ENCODE data around the gene PPP1R3C.

PPP1R3C gene

GRCh38 chr10:91590142-91590903 is 42.5 kb downstream of the PPP1R3C start:
- peak overlapping the region; percentile 43 to 74 for H3K27ac ChIP-seq (ENCODE audit: low read depth in 2 of 2, low read length in 2 of 2)
- H3K4me1 ChIP-seq (ENCODE audit: control insufficient read depth in 2 of 2, insufficient read depth in 2 of 2, low read length in 2 of 2): peaks cover 8 to 25% of the 10 kb centered on the region in 2 donors
- no peak overlapping the region for H3K9ac ChIP-seq (ENCODE audit: low read depth in 1 of 2, low read length in 2 of 2)

DNA sequence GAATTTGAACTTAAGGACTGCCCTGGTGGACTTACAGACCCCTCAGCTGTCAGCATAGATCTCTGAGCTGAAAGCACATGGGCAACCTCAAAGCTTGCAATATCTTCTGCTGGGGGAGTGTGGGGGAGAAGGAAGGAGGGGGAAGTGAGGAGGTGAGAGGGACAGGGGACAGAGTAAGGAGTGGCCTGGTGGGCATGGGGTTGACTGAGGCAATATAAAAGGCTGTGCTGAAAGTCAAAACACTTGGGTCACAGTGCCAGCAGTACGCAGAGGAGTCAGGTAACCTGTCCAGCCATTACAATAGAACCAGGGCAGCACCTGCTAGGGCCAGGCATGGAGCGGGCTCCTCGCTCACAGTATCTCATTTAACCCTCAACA is 43.2 kb downstream of the PPP1R3C start:
- Histone ChIP-seq H3K4me1 (ENCODE audit: control insufficient read depth in 2 of 2, insufficient read depth in 2 of 2, low read length in 2 of 2) (peaks cover 8 to 25% of the 10 kb centered on the region in 2 donors), H3K27me3 (ENCODE audit: control insufficient read depth in 2 of 2, insufficient read depth in 2 of 2, low read length in 2 of 2) (peaks cover 5% of the 10 kb centered on the region in 2 donors), H3K27ac (ENCODE audit: low read depth in 2 of 2, low read length in 2 of 2) (peak overlapping the region; percentile 28 to 74), H3K4me3 (ENCODE audit: low read length in 2 of 2) (no peak overlapping the region), H3K9ac (ENCODE audit: low read depth in 1 of 2, low read length in 2 of 2) (no peak overlapping the region), H3K36me3 (ENCODE audit: control insufficient read depth in 2 of 2, insufficient read depth in 2 of 2, low read length in 2 of 2) (no peaks in the 10 kb centered on the region), H3K9me3 (ENCODE audit: control insufficient read depth in 2 of 2, low read length in 2 of 2) (no peaks in the 10 kb centered on the region)

More at GRCh38 chr10:91590142-91590903, 42.5 kb downstream of the PPP1R3C start:
- Histone ChIP-seq H3K4me3 (ENCODE audit: low read length in 2 of 2) (no peak overlapping the region), H3K27me3 (ENCODE audit: control insufficient read depth in 2 of 2, insufficient read depth in 2 of 2, low read length in 2 of 2) (peaks cover 5% of the 10 kb centered on the region in 2 donors), H3K36me3 (ENCODE audit: control insufficient read depth in 2 of 2, insufficient read depth in 2 of 2, low read length in 2 of 2) (no peaks in the 10 kb centered on the region), H3K9me3 (ENCODE audit: control insufficient read depth in 2 of 2, low read length in 2 of 2) (no peaks in the 10 kb centered on the region)

DNA sequence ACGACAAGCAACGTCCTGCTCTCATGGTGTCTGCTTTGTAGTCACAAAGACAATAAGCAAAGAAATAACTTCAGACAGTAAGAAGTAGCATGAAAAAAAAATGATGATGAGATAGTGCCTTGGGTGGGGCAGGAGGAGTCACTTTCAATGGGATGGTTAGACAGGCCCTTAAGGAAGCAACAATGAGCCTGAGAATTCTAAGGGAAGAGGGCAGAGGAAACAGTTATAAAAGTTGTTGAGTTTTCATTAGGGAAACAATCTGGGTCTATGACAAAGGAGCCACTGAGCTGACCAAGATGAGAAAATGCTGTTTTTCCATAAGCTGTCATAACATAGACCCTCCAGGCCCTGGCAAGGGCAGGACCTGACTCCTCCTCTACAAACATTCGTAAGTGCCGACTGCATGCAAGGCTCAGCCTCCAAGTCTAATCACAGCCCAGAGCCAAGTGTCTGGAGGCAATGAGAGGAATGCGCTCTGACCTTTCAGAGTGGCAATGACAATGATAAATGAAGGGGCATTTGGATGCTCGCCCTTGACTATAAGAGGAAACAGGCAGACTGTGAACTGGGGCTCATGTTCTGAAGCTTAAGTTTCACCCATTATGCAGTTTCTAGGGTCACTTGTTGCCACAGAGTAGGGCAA is 43.7 kb downstream of the PPP1R3C start:
- Histone ChIP-seq H3K4me1 (ENCODE audit: control insufficient read depth in 2 of 2, insufficient read depth in 2 of 2, low read length in 2 of 2) (peaks cover 8 to 25% of the 10 kb centered on the region in 2 donors), H3K4me3 (ENCODE audit: low read length in 2 of 2) (no peak overlapping the region), H3K27ac (ENCODE audit: low read depth in 2 of 2, low read length in 2 of 2) (peak overlapping the region in 1 of 2 donors; percentile 74), H3K9ac (ENCODE audit: low read depth in 1 of 2, low read length in 2 of 2) (no peak overlapping the region), H3K9me3 (ENCODE audit: control insufficient read depth in 2 of 2, low read length in 2 of 2) (no peaks in the 10 kb centered on the region), H3K36me3 (ENCODE audit: control insufficient read depth in 2 of 2, insufficient read depth in 2 of 2, low read length in 2 of 2) (no peaks in the 10 kb centered on the region), H3K27me3 (ENCODE audit: control insufficient read depth in 2 of 2, insufficient read depth in 2 of 2, low read length in 2 of 2) (peaks cover 5% of the 10 kb centered on the region in 2 donors)

DNA sequence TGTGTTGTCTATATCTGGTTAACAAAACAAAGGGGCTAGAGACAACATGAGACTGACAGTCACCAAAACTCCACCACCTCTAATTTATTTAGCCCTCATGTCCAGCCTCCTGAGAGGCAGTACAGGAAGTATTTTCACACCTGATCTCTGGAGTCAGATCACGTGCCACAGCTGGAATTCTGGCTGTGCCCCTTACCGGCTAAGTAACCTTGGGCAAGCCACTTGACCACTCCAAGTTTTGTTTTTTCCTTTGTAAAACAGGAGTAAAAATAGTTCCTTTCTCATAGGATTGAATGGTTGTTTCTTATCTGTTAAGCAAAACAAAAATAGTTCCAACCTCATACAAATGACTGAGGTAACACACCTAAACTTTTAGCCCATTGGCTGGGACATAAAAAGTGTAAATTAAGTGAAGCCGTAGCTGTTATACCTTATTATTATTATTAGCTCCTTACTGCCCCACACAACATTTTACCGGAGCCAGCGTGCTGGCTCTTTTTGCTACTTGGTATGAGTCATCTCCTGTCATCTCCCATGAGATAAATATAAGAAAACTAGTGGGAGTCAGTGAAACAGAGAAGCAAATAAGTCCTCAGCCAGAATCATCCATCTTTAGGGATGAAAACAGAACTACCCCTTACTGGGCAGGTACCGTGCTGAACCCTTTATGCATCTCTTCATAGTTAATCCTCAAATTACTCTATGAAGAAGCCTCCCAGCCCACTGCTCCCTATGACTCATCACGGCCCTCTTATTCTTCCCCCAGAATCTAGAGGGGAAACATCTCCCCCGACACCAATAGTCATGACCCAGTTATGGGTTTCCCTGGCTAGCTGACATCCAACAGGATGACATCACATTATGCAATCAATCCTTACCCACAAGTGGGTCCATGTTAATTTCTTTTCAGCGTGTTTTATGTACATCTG is 44.9 kb downstream of the PPP1R3C start:
- no peak overlapping the region for H3K9ac ChIP-seq (ENCODE audit: low read depth in 1 of 2, low read length in 2 of 2)
- no peaks in the 10 kb centered on the region for H3K27me3 ChIP-seq (ENCODE audit: control insufficient read depth in 2 of 2, insufficient read depth in 2 of 2, low read length in 2 of 2)
- peaks cover 8 to 25% of the 10 kb centered on the region in 2 donors for H3K4me1 ChIP-seq (ENCODE audit: control insufficient read depth in 2 of 2, insufficient read depth in 2 of 2, low read length in 2 of 2)
- no peak overlapping the region for H3K27ac ChIP-seq (ENCODE audit: low read depth in 2 of 2, low read length in 2 of 2)
- no peaks in the 10 kb centered on the region for H3K36me3 ChIP-seq (ENCODE audit: control insufficient read depth in 2 of 2, insufficient read depth in 2 of 2, low read length in 2 of 2)
- H3K9me3 ChIP-seq (ENCODE audit: control insufficient read depth in 2 of 2, low read length in 2 of 2): no peaks in the 10 kb centered on the region
- H3K4me3 ChIP-seq (ENCODE audit: low read length in 2 of 2): no peak overlapping the region

DNA sequence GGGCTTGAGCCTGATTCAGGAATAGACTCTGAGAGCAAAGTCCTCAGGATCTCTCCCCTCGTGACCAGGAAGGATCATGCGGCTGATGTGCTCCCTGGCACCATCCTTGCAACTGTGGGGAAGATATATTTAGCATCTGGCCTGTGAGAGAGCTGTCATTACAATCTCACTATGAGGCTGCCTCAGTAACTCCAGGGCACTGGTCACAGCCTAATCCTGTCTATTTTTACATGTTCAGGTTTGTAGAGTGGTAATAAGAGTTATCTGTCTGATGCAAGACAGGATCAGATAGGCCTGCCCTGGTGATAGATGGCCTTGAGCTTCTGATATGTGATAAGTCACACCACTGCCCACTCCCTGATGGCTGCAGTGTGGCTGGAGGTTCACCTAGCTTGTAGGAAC is 50.7 kb downstream of the PPP1R3C start:
- Histone ChIP-seq H3K9me3 (ENCODE audit: control insufficient read depth in 2 of 2, low read length in 2 of 2) (no peaks in the 10 kb centered on the region), H3K36me3 (ENCODE audit: control insufficient read depth in 2 of 2, insufficient read depth in 2 of 2, low read length in 2 of 2) (no peaks in the 10 kb centered on the region), H3K4me1 (ENCODE audit: control insufficient read depth in 2 of 2, insufficient read depth in 2 of 2, low read length in 2 of 2) (no peaks in the 10 kb centered on the region), H3K27ac (ENCODE audit: low read depth in 2 of 2, low read length in 2 of 2) (no peak overlapping the region), H3K27me3 (ENCODE audit: control insufficient read depth in 2 of 2, insufficient read depth in 2 of 2, low read length in 2 of 2) (no peaks in the 10 kb centered on the region), H3K9ac (ENCODE audit: low read depth in 1 of 2, low read length in 2 of 2) (no peak overlapping the region), H3K4me3 (ENCODE audit: low read length in 2 of 2) (no peak overlapping the region)

GRCh38 chr10:91579329-91579985 is 53.4 kb downstream of the PPP1R3C start:
- Histone ChIP-seq H3K36me3 (ENCODE audit: control insufficient read depth in 2 of 2, insufficient read depth in 2 of 2, low read length in 2 of 2) (no peaks in the 10 kb centered on the region), H3K27me3 (ENCODE audit: control insufficient read depth in 2 of 2, insufficient read depth in 2 of 2, low read length in 2 of 2) (no peaks in the 10 kb centered on the region), H3K9ac (ENCODE audit: low read depth in 1 of 2, low read length in 2 of 2) (no peak overlapping the region), H3K27ac (ENCODE audit: low read depth in 2 of 2, low read length in 2 of 2) (no peak overlapping the region), H3K4me3 (ENCODE audit: low read length in 2 of 2) (no peak overlapping the region), H3K9me3 (ENCODE audit: control insufficient read depth in 2 of 2, low read length in 2 of 2) (no peaks in the 10 kb centered on the region), H3K4me1 (ENCODE audit: control insufficient read depth in 2 of 2, insufficient read depth in 2 of 2, low read length in 2 of 2) (no peaks in the 10 kb centered on the region)
